Measurements from ENCODE around the gene ATG5.

Gene ATG5

DNA sequence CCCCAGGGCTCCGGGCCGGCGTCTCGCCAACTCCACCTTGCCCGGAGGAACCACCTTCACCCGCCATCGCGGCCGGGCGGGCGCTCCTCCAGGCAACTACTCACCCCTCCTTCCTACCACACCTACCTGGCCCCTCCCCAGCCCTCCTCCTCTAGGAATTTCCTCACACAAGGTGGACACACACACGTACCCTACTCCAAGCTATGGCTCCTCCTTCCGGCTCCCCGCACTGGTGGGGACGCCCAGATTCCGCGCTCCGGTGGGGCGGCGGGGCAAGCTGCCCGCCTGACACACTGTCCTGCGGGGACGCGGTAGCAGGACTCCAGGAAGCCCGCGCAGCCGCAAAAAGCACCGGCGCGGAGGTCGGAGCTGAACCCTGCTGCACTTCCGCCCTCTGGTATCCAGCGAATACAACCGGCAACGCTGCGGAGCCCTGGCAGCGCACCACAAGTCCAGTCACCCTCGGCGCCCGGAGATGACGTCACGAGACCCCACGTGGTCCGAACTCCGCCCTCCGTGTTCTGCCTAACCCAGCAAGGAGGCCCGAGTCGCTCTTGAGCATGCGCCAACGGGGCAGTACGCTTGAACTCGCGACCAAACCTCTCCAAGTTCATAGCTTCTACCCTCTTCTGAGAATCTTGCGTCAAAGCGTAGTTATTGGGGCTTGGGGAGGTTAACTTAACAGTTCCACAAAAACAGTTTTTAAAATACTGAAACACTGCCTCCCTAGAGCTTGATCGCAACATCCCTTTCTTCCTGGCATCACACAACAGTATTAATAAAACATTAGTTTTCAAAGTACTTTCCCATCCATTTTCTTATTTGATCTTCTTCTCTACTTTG, at the start of gene ATG5:
Gene ATG5 (minus strand): TSS at position 425 of the 843 bp plus-strand sequence. CDS start 9,552 bp downstream, outside the sequence.
- peak; percentile 100 for DNase-seq

DNA sequence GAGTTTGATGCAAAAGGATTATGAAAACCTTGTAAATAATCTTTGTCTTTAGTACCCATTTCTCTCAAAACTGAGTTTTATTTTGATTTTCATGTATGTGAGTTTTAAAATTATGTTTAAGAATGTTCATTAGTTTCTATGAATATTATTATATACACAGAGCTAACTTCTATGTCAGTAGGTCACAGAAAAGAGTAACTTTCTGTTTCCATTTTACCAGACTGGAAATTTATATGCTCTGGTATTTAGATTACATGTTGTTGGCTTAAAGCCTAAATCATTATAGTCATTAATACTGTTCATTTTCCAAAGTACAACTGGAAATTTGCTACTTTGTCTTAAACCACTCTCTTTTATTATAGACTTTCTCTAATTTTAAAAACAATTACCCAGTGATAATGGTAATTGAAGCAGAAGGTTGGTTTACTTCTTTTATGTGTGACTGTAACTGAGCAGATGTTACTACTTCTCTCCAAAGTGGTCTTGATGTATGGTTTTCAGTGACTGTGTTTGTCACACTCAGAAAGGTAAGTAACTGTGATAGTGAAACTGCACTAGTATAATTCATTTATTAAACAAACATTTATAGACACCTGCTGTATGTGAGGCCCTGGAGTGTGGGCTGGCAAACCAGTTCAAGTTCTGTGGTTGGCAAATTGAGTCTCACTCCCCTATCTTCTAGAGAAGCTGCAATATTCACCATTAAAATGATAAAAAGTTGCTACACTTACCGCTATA, 48.1 kb upstream of the ATG5 start:
- DNase-seq, result no peak

DNA sequence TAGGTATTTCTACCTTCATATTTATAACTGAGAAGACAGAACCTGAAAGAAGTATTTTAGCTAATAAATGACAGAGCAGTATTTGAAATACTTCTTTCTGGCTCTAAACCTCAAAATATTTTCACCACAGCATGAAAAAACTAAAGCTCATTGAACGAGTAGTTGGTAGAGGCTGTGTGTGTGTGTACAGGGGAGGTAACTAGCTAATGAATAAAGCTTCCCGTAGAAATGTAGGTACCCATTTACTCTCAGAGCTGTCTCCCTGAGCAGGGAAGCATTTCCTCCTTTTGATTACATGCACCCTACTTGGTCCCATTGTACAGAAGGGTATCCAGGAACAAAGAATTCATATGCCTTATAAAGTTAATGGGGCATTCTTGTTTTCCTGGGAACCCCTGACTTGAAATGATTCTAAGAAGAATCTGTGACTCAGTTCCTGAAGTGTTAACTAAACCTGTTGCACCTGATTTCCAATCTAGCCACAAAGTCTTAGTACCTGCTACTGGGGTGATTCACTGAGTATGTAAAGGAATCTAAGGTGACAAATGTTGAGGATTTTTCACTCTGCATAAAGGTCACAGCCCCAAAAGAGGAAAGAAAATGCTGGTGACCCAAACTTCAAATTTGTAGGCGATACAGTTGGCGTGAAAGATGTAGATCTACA, 47.4 kb upstream of the ATG5 start:
- DNase-seq, result no peak

DNA sequence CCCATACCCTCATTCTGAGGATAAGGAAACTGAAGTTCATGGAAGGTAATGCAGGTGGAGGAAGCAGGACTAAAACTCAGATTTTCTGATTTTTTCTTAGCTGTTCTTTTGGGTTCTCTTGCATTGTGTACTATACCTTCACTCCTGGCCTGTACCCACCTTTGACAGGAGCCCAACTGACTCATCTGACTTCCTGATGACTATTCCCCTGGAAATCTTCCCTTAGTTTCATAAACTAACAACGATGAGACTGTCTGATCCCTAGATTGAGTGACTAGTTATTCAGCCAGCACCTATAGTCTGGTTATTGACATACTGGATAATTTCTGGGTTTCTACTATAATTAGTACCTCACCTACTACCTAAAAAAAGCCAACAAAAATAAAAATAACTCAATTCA, 45.1 kb upstream of the ATG5 start:
- DNase-seq, result no peak

DNA sequence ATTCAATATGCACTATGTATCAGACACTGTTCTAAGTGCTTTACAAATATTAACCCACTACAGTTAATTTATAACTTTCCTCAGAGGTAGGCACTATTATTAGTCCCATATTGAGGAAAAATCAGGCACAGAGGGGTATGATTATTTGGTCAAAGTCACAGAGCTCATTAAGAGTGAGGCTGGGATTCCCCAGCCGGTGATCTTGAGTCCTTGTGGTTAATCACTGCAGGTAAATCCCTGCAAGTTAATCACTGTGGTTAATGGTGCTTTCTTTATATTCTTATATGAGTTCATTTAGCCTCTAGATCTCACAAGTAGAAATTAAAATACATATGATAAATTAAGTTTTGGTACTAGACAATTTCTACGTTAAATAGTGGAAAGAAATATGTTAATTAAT, 44.2 kb upstream of the ATG5 start:
- DNase-seq, result no peak

DNA sequence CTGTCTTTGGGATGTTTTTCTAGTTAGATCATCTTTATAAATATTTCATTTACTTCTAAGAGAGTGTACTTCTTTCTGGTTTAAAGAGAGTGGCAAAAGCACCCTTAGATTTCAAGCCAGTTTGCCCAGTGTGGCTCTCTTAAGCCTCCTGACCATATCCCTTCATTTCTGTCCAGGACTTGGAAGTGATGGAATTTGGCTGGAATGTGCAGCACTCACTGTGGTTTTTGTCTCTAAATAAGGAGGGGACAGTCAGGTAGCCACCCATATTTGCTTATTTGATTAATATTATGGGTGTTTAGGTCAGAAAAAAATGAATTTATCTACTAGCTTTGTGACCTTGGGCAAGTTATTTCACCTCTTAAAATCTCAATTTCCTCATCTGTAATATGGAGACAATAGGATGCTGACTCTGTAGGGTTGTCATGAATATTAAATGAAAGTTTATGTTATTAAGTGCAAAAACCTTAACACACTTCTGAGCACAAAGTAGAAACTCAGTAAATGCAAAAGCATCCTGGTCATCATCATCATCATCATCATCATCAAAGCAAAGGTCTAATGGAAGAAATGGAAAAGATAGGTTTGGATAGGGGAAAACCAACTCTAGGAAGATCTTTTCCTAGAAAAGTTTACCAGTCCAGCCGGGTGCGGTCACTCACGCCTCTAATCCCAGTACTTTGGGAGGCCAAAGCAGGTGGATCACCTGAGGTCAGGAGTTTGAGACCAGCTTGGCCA, 38.0 kb upstream of the ATG5 start:
- no peak for DNase-seq

DNA sequence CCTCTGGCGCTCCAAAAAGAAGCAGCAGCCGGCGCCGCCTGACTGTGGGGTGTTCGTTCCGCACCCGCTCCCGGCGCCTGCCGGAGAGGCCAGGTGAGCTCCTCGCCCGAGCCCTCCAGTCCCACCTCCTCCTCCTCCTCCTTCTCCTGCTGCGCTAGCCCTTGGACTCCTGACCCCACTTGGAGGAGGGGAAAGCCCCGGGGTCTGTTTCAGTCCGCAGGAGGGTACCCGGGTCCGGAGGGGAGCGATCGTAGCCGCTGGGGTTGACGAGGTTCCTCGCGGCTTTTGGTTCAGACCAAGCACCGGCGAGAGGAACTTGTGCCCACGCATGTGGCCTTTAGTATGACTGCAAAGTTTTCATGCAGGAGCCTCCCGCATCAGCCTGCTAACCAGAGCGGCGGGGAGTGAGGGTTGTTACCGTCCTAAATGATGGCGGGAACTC, 35.5 kb upstream of the ATG5 start:
- DNase-seq, result peak; percentile 25

DNA sequence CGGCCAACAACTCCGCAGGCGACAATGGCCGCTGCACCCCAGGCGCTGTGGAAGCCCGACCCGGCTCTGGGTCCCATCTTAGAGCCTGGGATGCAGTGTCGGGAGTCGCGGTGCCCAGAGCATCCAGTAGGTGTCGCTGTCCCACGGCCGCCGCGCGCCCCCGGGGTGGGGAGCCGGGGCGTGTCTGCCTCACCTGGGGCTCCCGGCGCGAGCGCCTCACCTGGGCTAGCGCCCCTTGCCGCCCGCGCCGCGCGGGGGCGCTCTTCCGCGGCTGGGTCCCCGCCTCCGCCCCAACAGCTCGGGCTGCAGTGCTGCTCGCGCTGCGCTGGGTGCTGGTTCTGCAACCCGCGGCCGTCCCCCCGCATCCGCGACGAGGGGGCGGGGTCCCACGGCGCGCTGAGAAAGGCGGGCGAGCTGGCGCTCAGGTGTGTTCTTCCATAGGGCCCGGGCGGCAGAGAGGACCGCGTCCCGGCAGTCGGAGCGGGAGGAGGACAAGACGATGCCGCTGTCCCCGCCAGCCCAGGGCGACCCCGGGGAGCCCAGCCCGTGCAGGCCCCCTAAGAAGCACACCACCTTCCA, 34.9 kb upstream of the ATG5 start, which contains the start of gene CRYBG1:
Gene CRYBG1 (plus strand): TSS at position 308 of the 579 bp plus-strand sequence. CDS start 192 bp downstream, at position 500.
- peak; percentile 61 for DNase-seq

DNA sequence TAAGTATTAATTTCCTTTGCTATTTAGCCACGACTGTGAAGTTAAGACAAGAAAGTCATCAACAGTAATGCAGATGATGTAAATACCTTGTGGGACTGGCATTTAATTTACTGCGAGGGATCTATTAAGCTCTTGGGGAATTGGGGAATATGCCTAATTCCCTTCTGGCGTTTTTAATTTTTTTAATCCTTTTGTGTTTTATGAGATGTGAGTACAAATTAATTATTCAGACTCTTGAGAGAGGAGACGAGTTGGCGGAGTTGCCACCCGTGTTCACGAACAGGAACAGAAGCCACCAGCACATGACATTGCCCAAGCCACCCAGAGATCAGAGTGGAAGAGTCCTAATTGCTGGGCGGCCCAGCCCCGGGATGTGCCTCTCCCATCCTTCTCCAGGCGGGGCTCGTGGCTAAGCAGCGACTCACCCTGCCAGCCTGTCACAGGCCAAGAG, 34.4 kb upstream of the ATG5 start:
- no peak for DNase-seq

DNA sequence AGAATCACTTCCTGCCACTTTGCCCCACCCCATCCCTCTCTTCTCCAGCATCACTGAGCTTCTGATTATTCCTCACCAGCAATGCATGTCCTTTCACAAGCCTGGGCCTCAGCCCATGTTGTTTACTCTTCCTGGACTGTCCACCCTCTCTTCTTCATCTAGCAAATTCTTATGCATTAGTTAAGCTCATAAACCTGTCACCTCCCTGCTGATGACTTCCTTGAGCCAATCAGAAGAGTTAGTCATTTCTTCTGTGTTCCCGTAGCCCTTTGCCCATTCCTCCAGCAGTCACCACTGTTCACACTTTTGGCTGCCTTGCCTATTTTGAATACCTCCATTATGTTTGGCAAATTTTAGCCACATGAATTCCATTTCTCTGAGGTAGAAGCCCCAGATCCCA, 30.8 kb upstream of the ATG5 start:
- no peak for DNase-seq

DNA sequence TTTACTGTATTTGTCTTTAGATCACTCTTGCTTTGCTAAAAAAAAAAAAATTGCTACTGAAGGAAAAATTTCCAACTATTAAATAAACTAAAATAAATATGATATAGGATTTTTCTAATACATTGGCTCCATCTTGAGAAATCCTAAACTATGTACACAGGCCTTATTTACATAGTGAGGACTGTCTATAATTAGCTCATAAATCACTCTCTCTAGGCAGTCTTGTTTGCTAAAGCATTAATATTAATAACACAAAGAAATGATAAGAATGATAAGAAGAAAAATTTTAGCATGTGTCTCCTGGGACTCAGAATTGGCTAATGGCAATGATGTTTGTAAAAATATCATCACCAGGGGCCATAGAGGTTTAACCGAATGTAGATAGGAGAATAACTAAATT, 21.7 kb upstream of the ATG5 start:
- no peak for DNase-seq

DNA sequence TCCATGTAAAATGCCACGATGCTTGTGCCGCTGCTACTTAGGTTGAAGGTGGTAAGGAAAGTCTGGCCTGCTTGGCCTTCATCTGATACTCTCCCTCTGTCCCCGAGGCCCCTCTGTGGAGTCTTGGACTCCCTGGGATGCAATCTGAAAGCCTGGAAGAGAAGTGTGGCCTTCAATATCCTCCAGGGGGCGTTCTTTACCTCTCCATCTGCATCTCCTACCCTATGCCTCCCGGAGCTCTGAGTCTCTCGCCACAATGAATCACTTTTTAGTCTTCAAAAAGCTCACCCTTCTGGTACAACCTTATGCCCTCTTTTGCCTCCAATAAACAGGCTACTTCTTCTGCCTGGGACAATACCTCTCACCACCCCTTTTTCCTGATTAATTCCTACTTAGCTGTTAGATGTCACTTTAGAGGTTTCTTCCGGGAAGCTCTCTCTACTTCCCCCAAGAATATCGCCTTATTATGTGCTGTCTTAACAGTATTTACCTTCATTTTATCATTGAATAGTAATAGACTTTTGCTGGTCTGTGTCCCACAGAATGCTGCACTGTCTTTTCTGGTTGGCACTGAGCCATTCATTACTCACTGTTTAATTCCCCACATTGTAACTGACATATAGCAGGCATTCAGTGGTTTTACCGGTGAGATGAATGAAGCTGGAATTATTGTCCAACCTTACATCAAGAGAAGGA, 13.9 kb upstream of the ATG5 start:
- DNase-seq, result peak; percentile 33

DNA sequence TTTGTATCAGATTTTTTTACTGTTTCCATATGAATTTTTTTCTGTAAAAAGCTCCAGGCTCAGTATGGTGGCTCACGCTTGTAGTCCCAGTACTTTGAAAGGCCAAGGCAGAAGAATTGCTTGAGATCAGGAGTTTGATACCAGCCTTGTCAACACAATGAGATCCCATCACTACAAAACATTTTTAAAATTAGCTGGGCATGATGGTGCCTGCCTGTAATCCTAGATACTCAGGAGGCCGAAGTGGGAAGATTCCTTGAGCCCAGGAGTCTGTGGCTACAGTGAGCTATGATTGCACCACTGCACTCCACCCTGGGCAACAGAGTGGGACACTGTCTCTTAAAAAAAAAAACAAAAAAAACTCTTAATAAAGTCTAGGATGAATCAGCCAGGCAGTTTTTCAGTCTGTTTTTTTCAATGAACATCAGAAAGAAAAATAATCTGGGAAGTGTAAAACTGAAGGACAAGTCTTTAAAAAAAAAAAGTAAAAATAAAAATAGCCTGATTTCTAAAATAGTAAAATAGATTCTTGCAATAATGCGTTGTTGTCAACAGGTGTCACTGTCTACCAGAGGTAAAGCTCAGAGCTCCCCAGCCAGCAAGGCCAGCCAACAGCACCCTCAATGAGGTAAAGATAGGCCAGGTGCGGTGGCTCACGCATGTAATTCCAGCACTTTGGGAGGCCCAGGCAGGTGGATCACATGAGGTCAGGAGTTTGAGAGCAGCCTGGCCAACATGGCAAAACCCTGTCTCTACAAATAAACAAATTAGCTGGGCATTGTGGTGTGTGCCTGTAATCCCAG, 9.3 kb upstream of the ATG5 start:
- DNase-seq, result peak; percentile 45

DNA sequence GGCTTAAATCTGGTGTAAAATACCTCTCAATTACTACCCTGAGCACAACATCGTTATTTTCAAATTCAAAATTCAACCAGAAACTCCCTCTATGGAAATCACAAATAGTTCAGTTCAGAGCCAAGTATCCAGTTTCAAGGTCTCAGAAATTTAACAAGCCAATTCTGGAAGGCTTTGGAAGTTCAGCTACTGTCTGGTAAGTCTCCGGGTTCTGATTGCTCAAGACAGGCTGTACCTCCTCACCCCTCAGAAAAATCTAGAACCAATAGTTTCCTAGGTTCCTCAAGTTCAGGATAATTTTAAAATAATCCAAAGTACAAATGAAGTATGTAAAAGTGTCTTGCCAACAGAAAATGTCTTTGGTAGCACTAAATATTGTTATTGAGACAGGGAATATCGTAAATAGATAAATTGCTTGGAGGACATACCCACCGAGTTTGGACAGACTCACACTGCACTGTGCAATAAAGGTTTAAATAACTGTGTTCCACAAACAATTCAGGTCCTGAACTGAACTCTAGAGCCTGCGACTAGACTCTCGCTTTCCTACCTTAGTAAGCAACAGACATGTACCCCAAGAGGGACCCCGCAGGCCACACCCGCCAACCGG, 729 bp downstream of the ATG5 start:
- DNase-seq, result no peak

DNA sequence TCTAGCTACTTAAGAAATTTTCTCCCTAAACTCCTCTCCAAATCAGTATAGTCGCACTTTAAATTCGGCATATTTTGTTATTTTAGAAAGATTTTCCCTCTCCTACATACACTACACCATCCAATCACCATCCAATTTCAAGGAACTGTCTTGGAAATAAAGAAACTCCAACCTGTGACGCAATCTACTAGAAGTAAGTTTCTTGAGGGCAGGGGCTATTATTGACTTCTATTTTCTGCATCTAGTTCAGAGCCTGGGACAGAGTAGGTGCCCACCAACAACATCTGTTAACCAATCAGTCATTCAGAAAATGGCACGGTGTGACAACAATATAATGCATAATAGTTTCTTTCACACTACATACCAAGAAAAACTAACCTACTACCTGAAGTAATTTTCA, 3.6 kb downstream of the ATG5 start:
- no peak for DNase-seq

DNA sequence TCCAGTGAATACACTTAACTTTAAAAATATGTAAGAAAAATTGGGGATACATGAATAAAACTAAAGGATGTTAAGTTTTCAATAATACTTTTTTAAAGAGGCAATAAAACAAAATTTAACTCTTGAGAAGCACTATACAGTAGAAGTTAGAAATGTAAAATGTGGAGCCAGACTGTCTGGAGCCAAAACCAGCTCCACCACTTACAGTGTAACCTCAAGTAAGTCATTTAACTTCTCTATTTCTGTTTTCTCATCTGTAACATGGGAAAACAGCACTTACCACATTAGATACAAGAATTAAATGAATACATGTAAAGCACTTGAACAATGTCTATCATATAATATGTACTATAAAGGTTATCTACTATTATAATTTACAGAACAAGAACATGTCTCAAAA, 6.7 kb downstream of the ATG5 start:
- DNase-seq, result no peak

DNA sequence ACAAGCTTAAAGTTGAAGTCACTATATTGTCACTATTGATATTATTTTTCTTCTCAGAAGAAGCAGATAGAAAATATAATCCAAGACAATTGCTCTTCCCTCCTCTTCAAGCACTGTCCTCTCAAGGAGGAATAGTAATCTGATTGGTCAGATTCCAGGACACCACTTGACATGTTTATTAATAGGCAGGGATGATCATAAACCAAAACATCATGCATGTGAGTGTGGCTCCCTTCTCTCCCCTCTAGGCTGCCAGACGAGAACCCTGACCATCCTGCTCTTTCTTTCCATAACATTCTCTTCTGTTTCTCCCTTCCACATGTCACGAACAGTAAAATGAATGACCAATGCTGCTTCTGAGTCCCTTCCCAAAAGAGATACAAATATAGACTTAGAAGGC, 7.5 kb downstream of the ATG5 start:
- no peak for DNase-seq

DNA sequence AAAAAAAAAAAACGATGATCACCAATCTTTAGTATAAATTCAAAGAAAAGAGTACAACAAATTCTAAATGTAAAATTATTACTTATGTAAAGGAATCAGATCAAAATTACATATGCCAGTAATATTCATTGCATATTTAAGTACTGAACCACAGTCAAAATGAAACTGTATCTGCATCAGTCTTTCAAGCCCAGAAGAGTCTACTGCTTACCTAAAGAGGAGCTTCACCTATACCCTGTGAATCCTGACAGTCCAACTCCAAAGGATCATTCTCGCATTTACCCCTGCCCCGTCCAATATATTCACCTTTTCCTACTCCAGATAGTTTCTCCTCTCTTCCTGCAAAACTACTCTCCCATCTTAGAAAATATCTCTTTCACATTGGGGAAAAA, 9.2 kb downstream of the ATG5 start:
- DNase-seq, result no peak

DNA sequence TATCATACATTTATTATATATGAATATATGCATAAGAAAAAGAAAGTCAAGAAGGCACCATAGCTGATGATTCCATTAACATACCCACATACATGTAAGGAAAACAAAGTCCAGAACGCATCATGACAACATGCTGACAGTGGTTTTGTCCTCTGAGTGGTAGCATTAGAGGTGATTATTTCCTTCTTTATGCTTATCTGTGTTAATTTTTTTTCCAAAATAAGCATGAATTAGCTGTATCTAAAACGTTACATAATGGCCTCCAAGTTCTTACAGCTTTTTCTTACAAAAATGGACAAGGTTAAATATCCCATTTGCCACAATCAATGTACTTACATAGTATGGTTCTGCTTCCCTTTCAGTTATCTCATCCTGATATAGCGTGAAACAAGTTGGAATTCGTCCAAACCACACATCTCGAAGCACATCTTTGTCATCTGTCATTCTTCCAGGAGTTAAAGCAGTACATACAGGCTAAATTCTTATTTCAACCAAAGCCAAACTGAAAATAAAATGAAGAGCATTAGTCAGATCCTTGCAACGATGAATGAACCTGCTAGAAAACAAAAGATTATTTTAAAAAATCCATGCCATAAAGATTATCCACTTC, 9.7 kb downstream of the ATG5 start:
- no peak for DNase-seq

All from activated naive CD4-positive, alpha-beta T cell treated with anti-CD3 and anti-CD28 coated beads, Interleukin-2, amount 50 U/mL, for 16 hours (primary cell).